Endothelial cell of umbilical vein (primary cell): ENCODE measurements around the gene ZNF43. TPM values are rescaled to one million over a fixed set of nuclear protein-coding genes. Genes with fewer than 3 reads are reported as not detected.
"Not testable (repeated sequence)": the region's sequence is repeated elsewhere in the genome, so short reads cannot be mapped to it uniquely, and the experiment has no call there.

ENCODE experiments used
- Bru-seq: library from RNA; stranded (reverse); fragments of 400-500 nt; gene quantifications from one replicate; lab custom pipeline; 2021; lab: Mats Ljungman, UMichigan
- BruChase-seq, 2 experiments: library from RNA; stranded (reverse); fragments of 400-500 nt; gene quantifications; one replicate each; lab custom pipeline; 2021; lab: Mats Ljungman, UMichigan
- BruUV-seq: library from RNA; stranded (reverse); fragments of 400-500 nt; replicated peaks from 2 replicates; lab custom pipeline; 2021; lab: Mats Ljungman, UMichigan
- CTCF ChIA-PET: fragments of 300-600, 350-600 bp; sonication (Branson Sonifier 250); formaldehyde crosslinking; loops from one replicate; lab custom pipeline; 2021; ENCODE audit warnings: antibody characterized with exemption, inconsistent platforms; lab: Charles Lee
- POLR2A ChIA-PET: fragments of 300-600, 350-600 bp; sonication (Branson Sonifier 250); formaldehyde crosslinking; loops from one replicate; lab custom pipeline; 2021; ENCODE audit warnings: antibody characterized with exemption, inconsistent platforms; lab: Charles Lee
- DNase-seq: peaks from one replicate; pipeline ENCODE4 v3.0.0-alpha.2; 2011; ENCODE audit warnings: low read depth, low spot score
- FAIRE-seq: peaks from 2 replicates; lab custom pipeline; 2011; peaks lifted over from hg19 to GRCh38; lab: Jason Lieb, UNC
- H2AFZ ChIP-seq: 2 replicates; pipeline ENCODE4 v1.6.0; 2012; ENCODE audit warnings: low read depth, low read length, control low read depth, inconsistent platforms
- H3K27ac ChIP-seq: 2 replicates; pipeline ENCODE4 v1.5.1; 2011; ENCODE audit warnings: low read depth, mild to moderate bottlenecking, control low read depth, low read length, moderate library complexity; ENCODE audit not compliant: insufficient read depth
- H3K27me3 ChIP-seq, 2 experiments: 2 replicates each; pipeline versions ENCODE4 v1.6.0 to v1.6.1; 2011; ENCODE audit warnings: low read length in 2 of 2, mixed read lengths in 1 of 2; ENCODE audit not compliant: control insufficient read depth in 2 of 2, insufficient read depth in 2 of 2
- H3K36me3 ChIP-seq, 2 experiments: 2 replicates in 1 of 2; 3 replicates in 1 of 2; pipeline ENCODE4 v1.5.1; 2011; ENCODE audit warnings: low read length in 2 of 2, mild to moderate bottlenecking in 1 of 2, moderate library complexity in 1 of 2; ENCODE audit not compliant: control insufficient read depth in 2 of 2, insufficient read depth in 2 of 2; ENCODE audit errors: extremely low read depth in 1 of 2
- H3K4me1 ChIP-seq: 3 replicates; pipeline ENCODE4 v1.5.1; 2011; ENCODE audit warnings: mild to moderate bottlenecking, low read length; ENCODE audit not compliant: control insufficient read depth, insufficient read depth; ENCODE audit errors: extremely low read depth
- H3K4me2 ChIP-seq: 2 replicates; pipeline ENCODE4 v1.6.1; 2011; ENCODE audit warnings: low read length, control low read depth, mixed read lengths; ENCODE audit not compliant: insufficient read depth
- H3K4me3 ChIP-seq, 3 experiments: fragments of 200-600 bp in 1 of 3; sonication (generic), shearing (Covaris generic) in 1 of 3; replicated peaks in 1 of 3; 2 replicates each; pipeline ENCODE4 v1.5.1; 2011 to 2016; ENCODE audit warnings: control low read depth in 3 of 3, low read length in 3 of 3, mild to moderate bottlenecking in 2 of 3, inconsistent platforms in 1 of 3, low read depth in 1 of 3, moderate library complexity in 1 of 3; ENCODE audit not compliant: insufficient read depth in 1 of 3
- H3K79me2 ChIP-seq: 2 replicates; pipeline ENCODE4 v1.6.0; 2012; ENCODE audit warnings: low read length, inconsistent platforms; ENCODE audit not compliant: control insufficient read depth, insufficient read depth
- H3K9ac ChIP-seq: replicated peaks from 2 replicates; pipeline ENCODE3; 2011; ENCODE audit warnings: low read length, control low read depth; ENCODE audit not compliant: insufficient read depth; ENCODE audit errors: extremely low read depth
- H3K9me1 ChIP-seq: replicated peaks from 3 replicates; pipeline ENCODE4 v1.6.0; 2011; ENCODE audit warnings: mild to moderate bottlenecking, low read length; ENCODE audit not compliant: control insufficient read depth, insufficient read depth; ENCODE audit errors: extremely low read depth
- H3K9me3 ChIP-seq: replicated peaks from 2 replicates; pipeline ENCODE4 v1.5.1; 2012; ENCODE audit warnings: low read length, inconsistent platforms; ENCODE audit not compliant: control insufficient read depth, insufficient read depth
- H4K20me1 ChIP-seq: replicated peaks from 2 replicates; pipeline ENCODE3; 2011; ENCODE audit warnings: mild to moderate bottlenecking, low read length; ENCODE audit not compliant: control insufficient read depth, insufficient read depth; ENCODE audit errors: extremely low read depth
- EZH2 ChIP-seq: IDR thresholded peaks from 2 replicates; pipeline ENCODE4 v1.6.1; 2012; ENCODE audit warnings: borderline replicate concordance, low read depth, mild to moderate bottlenecking, moderate library complexity, low read length, inconsistent platforms; ENCODE audit not compliant: severe bottlenecking
- GATA2 ChIP-seq: IDR thresholded peaks from 2 replicates; pipeline ENCODE4 v1.7.0; 2011; ENCODE audit warnings: low read depth, mild to moderate bottlenecking, moderate library complexity, mixed read lengths, low read length; ENCODE audit not compliant: insufficient read length, insufficient read depth
- POLR2A ChIP-seq: IDR thresholded peaks from 2 replicates; pipeline ENCODE4 v1.6.1; 2012; ENCODE audit warnings: low read depth, mild to moderate bottlenecking, control low read depth, low read length
- POLR2AphosphoS5 ChIP-seq: IDR thresholded peaks from 2 replicates; pipeline ENCODE4 v1.6.1; 2012; ENCODE audit warnings: low read depth, mild to moderate bottlenecking, control low read depth, low read length, moderate library complexity; ENCODE audit not compliant: insufficient read depth
- dilution Hi-C: fragments of 300-500 bp; cut with MboI; formaldehyde crosslinking; loops from one replicate; pipeline ENCODE4 v1.15.0; 2019; ENCODE audit warnings: low sequenced_read_pairs; ENCODE audit not compliant: extremely low pct_ligation_motif_present
- intact Hi-C: fragments of 100-400 bp; cut with micrococcal nuclease; formaldehyde crosslinking; loops from one replicate; pipeline ENCODE4 v1.10.0; 2022
- long read RNA-seq: library from polyadenylated mRNA; stranded (forward); transcript quantifications from one replicate; pipeline ENCODE4 v2.0.0, GENCODE V29; 2021
- polyA minus RNA-seq, 3 experiments: library from RNA; depleted of rRNA, polyadenylated mRNA; stranded (reverse); fragments of >200 nt; gene quantifications; 1 replicate in 1 of 3; 2 replicates in 2 of 3; pipeline ENCODE4 v1.2.3, GENCODE V29; 2011
- polyA plus RNA-seq, 4 experiments: library from polyadenylated mRNA; depleted of rRNA in 3 of 4; stranded (reverse) in 3 of 4; unstranded in 1 of 4; fragments of >200 nt; gene quantifications; 2 replicates each; pipeline versions ENCODE4 v1.2.1 to v1.2.3, GENCODE V29; 2011 to 2012; ENCODE audit warnings: missing spikeins in 1 of 4
- total RNA-seq: library from RNA; stranded (reverse); gene quantifications from 2 replicates; pipeline ENCODE4 v1.2.3, GENCODE V29; 2021

Gene ZNF43
- total RNA-seq (20.2 and 21.1 TPM in 2 replicates), polyA plus RNA-seq (5.9 and 6.4 TPM in 2 replicates), polyA minus RNA-seq (48.4 and 55.0 TPM in 2 replicates), Bru-seq, nascent RNA (percentile 88 among the genes with signal in this experiment), BruChase-seq, experiment 1, labeled RNA remaining after a 6-hour chase (percentile 77 among the genes with signal in this experiment), BruChase-seq, experiment 2, labeled RNA remaining after a 2-hour chase (percentile 83 among the genes with signal in this experiment)
- polyA plus RNA-seq (2011; cell fraction: cytosol; rRNA removed): 3.6 and 3.9 TPM in 2 replicates
- 26.4 and 27.9 TPM in 2 replicates for polyA plus RNA-seq (2011; cell fraction: nucleus; rRNA removed)
- 4.4 and 4.5 TPM in 2 replicates for polyA plus RNA-seq (2012)
- not detected for polyA minus RNA-seq (2011; cell fraction: cytosol; rRNA and poly(A)+ RNA removed)
- 51.4 and 76.7 TPM in 2 replicates for polyA minus RNA-seq (2011; cell fraction: nucleus; rRNA and poly(A)+ RNA removed)
- long read RNA-seq, transcript ZNF43-201 (4 exons, 2,881 nt): major isoform, 5 of 11 reads
- long read RNA-seq, partial matches to known transcripts: 1 of 11 reads
- long read RNA-seq, other reads (novel, unspliced or antisense): 4 of 11 reads

GRCh38 chr19:21835810-21836444, at the start of gene ZNF43:
Gene ZNF43, minus strand, starts transcription at chr19:21836182. Its CDS starts 144 bp downstream, at chr19:21836038.
- peak within 1 kb of the TSS; percentile 73 for H2AFZ ChIP-seq
- H3K9me1 ChIP-seq: no peaks in the 10 kb centered on the region
- peaks cover 6 to 11% of the 10 kb centered on the region in 2 experiments for H3K36me3 ChIP-seq
- no peaks in the 10 kb centered on the region for H3K27me3 ChIP-seq
- dilution Hi-C loops: no loop called here
- no peaks in the 10 kb centered on the region for H3K9me3 ChIP-seq
- TF ChIP-seq EZH2: no peak
- peak; percentile 94 for TF ChIP-seq POLR2AphosphoS5
- TF ChIP-seq GATA2: no peak
- TF ChIP-seq POLR2A: peak; percentile 92
- H4K20me1 ChIP-seq: no peaks in the 10 kb centered on the region
- H3K79me2 ChIP-seq: peaks cover 10% of the 10 kb centered on the region
- ChIA-PET POLR2A (interaction anchor here (0.5 to 2.2 kb wide), 7 partner anchors 9 to 774 kb away, joined by 3 to 24 read pairs (median 7); partner anchors contain the start of genes ZNF100 and ZNF708), CTCF (interaction anchor here (0.8 to 2.2 kb wide), 4 partner anchors 9 to 69 kb away, joined by 3 to 19 read pairs (median 4); partner anchors contain the start of gene ZNF100)
- BruUV-seq: TSS peak; percentile 74
- peak within 1 kb of the TSS; percentile 50 to 74 (median 56) for H3K4me3 ChIP-seq
- H3K4me1 ChIP-seq: no peaks in the 10 kb centered on the region
- peak; percentile 91 for DNase-seq
- H3K9ac ChIP-seq: peak within 1 kb of the TSS; percentile 89
- H3K27ac ChIP-seq: peak within 1 kb of the TSS; percentile 84
- FAIRE-seq: peak; percentile 94
- intact Hi-C loops: loop anchor here (1.0 to 10.0 kb wide), 3 partner anchors 16 to 811 kb away; partner anchors contain the start of genes ZNF100 and ZNF430
- peak within 1 kb of the TSS; percentile 43 for H3K4me2 ChIP-seq

- H3K27ac ChIP-seq, H3K36me3 ChIP-seq, POLR2A ChIA-PET, DNase-seq, FAIRE-seq, H3K9me3 ChIP-seq, H3K4me2 ChIP-seq, H3K9ac ChIP-seq, intact Hi-C loops, H3K4me3 ChIP-seq, H3K79me2 ChIP-seq, CTCF ChIA-PET, H3K9me1 ChIP-seq, H4K20me1 ChIP-seq, H3K4me1 ChIP-seq, dilution Hi-C loops, BruUV-seq, H2AFZ ChIP-seq, H3K27me3 ChIP-seq: not testable (repeated sequence)
Measured at GRCh38 chr19:21885516-21885915, 49.5 kb upstream of the ZNF43 start.

GRCh38 chr19:21884786-21885185, 48.8 kb upstream of the ZNF43 start:
- H3K4me1 ChIP-seq, H4K20me1 ChIP-seq, CTCF ChIA-PET, H2AFZ ChIP-seq, H3K9ac ChIP-seq, H3K27ac ChIP-seq, BruUV-seq, H3K4me3 ChIP-seq, H3K9me3 ChIP-seq, H3K79me2 ChIP-seq, H3K9me1 ChIP-seq, H3K4me2 ChIP-seq, H3K36me3 ChIP-seq, DNase-seq, dilution Hi-C loops, H3K27me3 ChIP-seq, intact Hi-C loops, POLR2A ChIA-PET: not testable (repeated sequence)
- FAIRE-seq: peak; percentile 18
